Lower leg skin (tissue), 3 donors: ENCODE data around the gene ALG1L2.
"Not testable (repeated sequence)": the region's sequence is repeated elsewhere in the genome, so short reads cannot be mapped to it uniquely, and the experiment has no call there.

Experiments
- POLR2A ChIP-seq, 2 donors: fragments of 450-650 bp; IDR thresholded peaks; one replicate each; pipeline ENCODE4 v1.6.1; 2016 to 2017; ENCODE audit warnings: antibody characterized with exemption in 2 of 2, mild to moderate bottlenecking in 1 of 2, moderate library complexity in 1 of 2
- TF ChIP-seq, protein P1 (sequence below), 3 donors: fragments of 450-650 bp; IDR thresholded peaks; one replicate each; pipeline ENCODE4 v1.5.1; 2016; ENCODE audit warnings: antibody characterized with exemption in 3 of 3, mild to moderate bottlenecking in 3 of 3, moderate library complexity in 2 of 3

DNA sequence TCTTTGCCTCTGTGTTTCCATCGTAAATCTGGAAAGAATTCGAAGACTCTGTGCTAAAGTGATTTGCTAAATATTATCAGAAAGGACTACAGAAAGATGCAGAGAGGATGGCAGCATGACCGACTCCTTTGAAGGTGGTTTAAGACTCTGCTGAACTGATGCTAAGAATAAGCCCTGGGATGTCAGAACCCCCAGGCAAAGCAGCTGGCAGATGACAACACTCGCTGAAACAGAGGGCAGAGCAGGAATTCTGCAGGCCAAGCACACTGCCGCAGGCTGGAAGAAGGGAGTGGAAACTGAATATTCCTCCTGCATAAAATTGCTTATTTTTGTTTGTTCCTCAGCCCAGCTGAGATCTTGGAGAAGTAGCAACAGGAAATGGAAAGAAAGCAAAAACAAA lies 29.3 kb upstream of the ALG1L2 start:
- TF ChIP-seq, protein P1, sequence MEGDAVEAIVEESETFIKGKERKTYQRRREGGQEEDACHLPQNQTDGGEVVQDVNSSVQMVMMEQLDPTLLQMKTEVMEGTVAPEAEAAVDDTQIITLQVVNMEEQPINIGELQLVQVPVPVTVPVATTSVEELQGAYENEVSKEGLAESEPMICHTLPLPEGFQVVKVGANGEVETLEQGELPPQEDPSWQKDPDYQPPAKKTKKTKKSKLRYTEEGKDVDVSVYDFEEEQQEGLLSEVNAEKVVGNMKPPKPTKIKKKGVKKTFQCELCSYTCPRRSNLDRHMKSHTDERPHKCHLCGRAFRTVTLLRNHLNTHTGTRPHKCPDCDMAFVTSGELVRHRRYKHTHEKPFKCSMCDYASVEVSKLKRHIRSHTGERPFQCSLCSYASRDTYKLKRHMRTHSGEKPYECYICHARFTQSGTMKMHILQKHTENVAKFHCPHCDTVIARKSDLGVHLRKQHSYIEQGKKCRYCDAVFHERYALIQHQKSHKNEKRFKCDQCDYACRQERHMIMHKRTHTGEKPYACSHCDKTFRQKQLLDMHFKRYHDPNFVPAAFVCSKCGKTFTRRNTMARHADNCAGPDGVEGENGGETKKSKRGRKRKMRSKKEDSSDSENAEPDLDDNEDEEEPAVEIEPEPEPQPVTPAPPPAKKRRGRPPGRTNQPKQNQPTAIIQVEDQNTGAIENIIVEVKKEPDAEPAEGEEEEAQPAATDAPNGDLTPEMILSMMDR (IDR thresholded peaks at IDR 0.05): not testable (repeated sequence)
- TF ChIP-seq POLR2A (IDR thresholded peaks at IDR 0.05): not testable (repeated sequence)
